Omental fat pad (tissue), 4 donors: ENCODE data around the gene ACMSD. TPM values are rescaled to one million over a fixed set of nuclear protein-coding genes. Genes with fewer than 3 reads are reported as not detected.
A peak's percentile ranks its signal among the peaks of the same experiment; 100 is the strongest.

Experiments used
- ATAC-seq: fragments of 150-250 bp; one replicate; pipeline ENCODE4 v1.9.1; 2016; ENCODE audit warnings: mild to moderate bottlenecking, moderate library complexity; ENCODE audit not compliant: low FRiP score
- DNase-seq: peaks from one replicate; pipeline ENCODE4 v3.0.0-alpha.2; 2019; ENCODE audit warnings: low spot score
- total RNA-seq, 4 donors: library from RNA; depleted of rRNA; stranded (reverse); fragments of >200 nt; gene quantifications; one replicate each; pipeline ENCODE4 v1.1.0, GENCODE V29; 2016
- TF ChIP-seq, protein P1 (sequence below), 3 donors: fragments of 450-650 bp; IDR thresholded peaks; one replicate each; pipeline ENCODE4 v1.5.1; 2016 to 2017; ENCODE audit warnings: antibody characterized with exemption in 3 of 3, mild to moderate bottlenecking in 3 of 3, moderate library complexity in 2 of 3

ACMSD gene
- not detected for total RNA-seq

DNA sequence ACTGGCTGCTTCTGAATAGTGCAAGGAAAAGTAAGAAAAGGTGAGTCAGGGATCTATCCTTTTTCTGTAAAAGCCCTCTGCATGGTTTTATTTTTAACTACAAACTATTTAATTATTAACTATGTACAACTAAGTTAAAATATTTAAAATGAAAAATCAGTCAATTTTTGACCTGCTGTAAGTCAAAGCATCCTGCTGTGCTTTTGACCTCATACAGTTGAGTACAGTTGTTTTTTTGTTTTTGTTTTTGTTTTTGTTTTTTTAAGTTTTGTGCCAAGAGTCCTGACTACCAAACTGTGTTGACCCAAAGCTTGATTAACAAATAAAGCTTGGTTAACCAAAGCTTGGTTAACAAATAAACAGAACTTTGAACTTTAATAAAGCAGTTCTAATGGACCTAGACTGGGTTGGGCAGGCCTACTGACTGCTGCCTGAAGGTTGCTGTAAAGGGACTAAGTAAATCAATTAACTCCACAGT is at the start of gene ACMSD:
Gene ACMSD (plus strand): TSS at position 474 of the 478 bp plus-strand sequence. CDS start 67 bp downstream, outside the sequence.
- ATAC-seq = no peak
- TF ChIP-seq, protein P1, sequence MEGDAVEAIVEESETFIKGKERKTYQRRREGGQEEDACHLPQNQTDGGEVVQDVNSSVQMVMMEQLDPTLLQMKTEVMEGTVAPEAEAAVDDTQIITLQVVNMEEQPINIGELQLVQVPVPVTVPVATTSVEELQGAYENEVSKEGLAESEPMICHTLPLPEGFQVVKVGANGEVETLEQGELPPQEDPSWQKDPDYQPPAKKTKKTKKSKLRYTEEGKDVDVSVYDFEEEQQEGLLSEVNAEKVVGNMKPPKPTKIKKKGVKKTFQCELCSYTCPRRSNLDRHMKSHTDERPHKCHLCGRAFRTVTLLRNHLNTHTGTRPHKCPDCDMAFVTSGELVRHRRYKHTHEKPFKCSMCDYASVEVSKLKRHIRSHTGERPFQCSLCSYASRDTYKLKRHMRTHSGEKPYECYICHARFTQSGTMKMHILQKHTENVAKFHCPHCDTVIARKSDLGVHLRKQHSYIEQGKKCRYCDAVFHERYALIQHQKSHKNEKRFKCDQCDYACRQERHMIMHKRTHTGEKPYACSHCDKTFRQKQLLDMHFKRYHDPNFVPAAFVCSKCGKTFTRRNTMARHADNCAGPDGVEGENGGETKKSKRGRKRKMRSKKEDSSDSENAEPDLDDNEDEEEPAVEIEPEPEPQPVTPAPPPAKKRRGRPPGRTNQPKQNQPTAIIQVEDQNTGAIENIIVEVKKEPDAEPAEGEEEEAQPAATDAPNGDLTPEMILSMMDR (IDR thresholded peaks at IDR 0.05) = no peak
- no peak for DNase-seq

DNA sequence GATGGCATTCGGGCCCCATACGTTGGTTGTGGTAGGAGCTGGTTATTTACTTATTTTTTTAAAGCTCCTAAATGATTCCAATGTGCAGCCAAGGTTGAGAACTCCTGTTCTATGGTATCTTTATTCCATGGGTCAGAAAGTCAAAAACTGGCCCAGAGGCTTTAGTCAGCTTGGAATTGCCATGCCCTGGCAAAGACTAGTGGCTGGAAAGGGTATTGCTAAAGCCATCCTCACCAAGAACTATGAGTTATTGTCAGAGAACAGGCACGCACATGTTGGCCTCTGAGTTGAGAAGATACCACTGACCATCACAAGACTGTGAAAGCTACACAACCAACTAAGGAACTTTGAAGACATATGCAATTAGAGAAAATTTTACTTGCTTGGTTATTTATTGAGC is 47.9 kb upstream of the ACMSD start:
- TF ChIP-seq, protein P1 (IDR thresholded peaks at IDR 0.05) = no peak
- no peak for ATAC-seq
- DNase-seq = no peak

DNA sequence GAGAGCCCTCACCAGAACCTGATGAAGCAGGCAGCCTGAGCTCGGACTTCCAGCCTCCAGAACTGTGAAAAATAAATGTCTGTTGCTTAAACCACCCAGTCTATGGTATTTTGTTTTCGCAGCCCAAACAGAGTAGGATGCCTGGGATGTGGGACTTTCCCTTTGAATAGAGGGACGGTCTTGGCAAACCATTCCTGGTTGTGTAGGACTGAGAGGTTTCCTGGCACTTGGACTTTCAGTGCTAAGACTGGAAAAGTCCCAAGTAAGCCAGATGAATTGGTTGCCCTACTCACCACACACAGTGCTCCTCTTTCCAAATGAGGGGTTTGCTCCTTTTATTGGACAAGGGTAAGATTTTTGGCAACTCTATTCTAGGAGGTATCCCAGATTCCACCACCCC is 46.8 kb upstream of the ACMSD start:
- DNase-seq (no peak), ATAC-seq (peak; percentile 92)
- TF ChIP-seq, protein P1 (IDR thresholded peaks at IDR 0.05) = no peak

DNA sequence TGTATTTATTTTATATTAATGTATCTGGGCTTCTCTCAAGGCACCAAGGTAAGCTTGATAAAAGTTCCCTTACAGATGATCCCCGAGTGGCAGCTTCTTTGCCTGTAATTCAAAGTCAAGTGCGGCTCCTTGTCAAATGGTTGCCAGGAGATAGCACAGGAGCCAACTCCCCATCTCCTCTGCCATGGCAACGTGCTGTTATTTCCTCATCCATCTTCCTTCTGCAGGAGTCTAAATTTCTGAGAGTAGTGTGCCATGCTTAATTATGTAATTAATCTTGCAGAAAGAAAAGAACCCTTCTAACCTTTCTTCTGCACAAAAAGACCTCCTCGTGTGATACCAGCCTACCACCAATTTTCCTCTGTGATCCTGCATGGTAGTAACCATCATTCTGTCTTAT is 46.2 kb upstream of the ACMSD start:
- DNase-seq (no peak), ATAC-seq (peak; percentile 33)
- TF ChIP-seq, protein P1 (IDR thresholded peaks at IDR 0.05) = no peak

DNA sequence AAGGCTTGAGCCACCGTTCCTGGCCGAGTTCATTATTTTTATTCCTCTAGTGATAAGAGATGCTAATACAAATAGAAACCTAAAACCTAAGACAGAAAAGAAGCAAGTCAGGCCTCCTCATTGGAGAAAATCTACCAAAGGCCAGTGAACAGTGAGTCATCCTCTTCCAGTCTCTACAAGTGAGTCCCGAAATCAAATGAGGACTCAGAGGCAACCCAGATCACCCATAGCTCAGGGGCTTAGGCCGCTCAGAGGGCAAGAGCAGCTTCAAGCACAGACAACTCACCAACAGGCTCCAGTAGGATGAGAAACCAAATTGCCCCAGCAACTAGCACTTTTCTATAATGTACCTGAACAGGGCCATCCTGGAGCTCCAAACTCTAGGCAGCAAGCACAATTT is 42.7 kb upstream of the ACMSD start:
- TF ChIP-seq, protein P1 (IDR thresholded peaks at IDR 0.05) = no peak
- DNase-seq = no peak

DNA sequence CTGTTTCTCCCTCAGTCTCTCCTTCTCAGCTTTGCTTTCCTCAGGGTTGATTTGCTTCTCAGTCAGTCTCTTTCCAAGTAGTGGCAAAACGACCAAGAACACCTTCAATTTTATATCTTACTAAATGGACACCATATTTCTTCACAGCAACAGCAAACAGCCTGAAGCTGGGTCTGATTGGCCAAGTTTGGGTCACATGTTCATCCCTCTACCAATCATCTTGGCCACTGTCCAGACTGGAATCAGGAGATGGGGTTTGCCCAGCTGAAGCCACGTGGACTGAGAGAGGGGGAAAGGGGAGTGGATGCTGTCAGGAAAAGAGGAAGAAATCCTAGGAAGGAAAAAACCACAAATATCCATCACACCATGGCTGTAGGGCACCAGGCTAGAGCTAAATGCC is 42.0 kb upstream of the ACMSD start:
- DNase-seq = no peak
- TF ChIP-seq, protein P1 (IDR thresholded peaks at IDR 0.05) = no peak
- no peak for ATAC-seq

More for the DNA sequence above, 42.7 kb upstream of the ACMSD start:
- no peak for ATAC-seq

DNA sequence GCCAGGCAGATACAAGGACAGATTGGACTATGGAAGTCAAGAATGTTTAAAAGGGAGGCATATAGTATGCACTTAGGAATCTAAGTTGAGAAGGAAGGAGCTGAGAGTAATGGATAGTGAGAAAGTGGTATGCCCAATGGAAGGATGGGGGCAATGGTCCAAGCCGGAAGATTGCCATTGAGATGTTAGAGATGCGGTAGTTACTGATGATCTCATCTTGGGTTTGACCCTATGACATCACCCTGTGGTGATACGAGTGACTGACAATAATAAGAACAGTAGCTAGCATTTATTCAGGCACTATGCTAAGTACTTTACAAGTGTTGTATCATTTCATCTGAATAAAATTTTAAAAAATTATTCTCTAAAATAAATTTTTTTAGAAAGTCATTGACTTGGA is 38.5 kb upstream of the ACMSD start:
- TF ChIP-seq, protein P1 (IDR thresholded peaks at IDR 0.05) = no peak
- no peak for ATAC-seq
- DNase-seq = no peak
